B cell (primary cell): ENCODE measurements around the gene AMOTL1.
A peak's percentile ranks its signal among the peaks of the same experiment; 100 is the strongest.

ENCODE experiments used
- CTCF ChIP-seq: fragments of 200-600 bp; IDR thresholded peaks from one replicate; pipeline ENCODE4 v1.8.0; 2022; ENCODE audit warnings: antibody characterized with exemption, mild to moderate bottlenecking
- EZH2 ChIP-seq: IDR thresholded peaks from 2 replicates; pipeline ENCODE4 v1.6.1; 2012; ENCODE audit warnings: borderline replicate concordance, low read depth, mild to moderate bottlenecking, moderate library complexity, low read length; ENCODE audit not compliant: insufficient read depth, poor library complexity, severe bottlenecking

GRCh38 chr11:94741022-94741679, 27.0 kb upstream of the AMOTL1 start:
- TF ChIP-seq CTCF (peak; percentile 8), EZH2 (no peak)
